ENCODE results near the gene HDAC4.

Gene HDAC4

DNA sequence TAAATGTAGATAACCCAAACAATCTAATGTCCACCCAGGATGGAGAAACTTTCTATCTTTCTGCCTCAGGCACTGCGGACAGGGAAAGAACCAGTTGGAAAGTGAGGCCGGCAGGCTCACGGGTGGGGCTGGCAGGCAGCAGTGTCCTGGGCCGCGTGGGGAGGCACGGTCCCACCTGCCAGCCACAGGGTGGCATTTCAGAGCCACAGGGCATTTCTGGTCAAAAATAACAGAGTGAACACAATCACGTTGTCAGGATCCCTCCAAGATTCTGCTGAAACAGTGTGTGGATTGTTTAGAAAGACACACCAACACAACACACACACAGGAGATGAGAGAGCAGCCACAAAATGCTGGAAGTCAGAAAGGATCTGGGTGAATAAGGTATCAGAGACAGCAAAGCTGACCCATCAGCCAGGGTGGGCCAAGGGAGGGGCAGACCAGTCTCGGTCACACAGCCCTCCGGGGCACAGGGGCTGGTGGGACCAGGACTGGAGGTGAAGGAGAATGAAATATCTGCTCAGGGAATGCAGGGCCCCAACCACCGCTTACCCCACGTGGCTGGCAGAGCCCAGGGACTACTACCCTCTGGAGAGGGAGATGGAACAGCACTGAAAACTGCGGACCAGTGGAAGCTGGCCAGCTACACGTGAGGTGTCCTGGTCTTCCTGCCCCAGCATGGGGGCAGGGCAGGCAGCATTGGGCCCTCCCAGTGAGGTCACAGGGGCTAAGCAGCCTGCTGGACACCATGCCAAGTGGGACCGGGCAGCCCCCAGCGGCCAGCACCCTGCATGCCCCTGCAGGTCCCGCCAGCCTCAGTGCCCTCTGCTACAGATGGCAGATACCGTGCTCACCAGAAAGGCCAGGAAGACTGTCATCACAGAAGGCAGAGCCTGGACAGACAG lies 173.9 kb downstream of the HDAC4 start (continued):
- TF ChIP-seq, protein P1, sequence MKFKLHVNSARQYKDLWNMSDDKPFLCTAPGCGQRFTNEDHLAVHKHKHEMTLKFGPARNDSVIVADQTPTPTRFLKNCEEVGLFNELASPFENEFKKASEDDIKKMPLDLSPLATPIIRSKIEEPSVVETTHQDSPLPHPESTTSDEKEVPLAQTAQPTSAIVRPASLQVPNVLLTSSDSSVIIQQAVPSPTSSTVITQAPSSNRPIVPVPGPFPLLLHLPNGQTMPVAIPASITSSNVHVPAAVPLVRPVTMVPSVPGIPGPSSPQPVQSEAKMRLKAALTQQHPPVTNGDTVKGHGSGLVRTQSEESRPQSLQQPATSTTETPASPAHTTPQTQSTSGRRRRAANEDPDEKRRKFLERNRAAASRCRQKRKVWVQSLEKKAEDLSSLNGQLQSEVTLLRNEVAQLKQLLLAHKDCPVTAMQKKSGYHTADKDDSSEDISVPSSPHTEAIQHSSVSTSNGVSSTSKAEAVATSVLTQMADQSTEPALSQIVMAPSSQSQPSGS (tag by site-specific recombination; IDR thresholded peaks at IDR 0.05; ENCODE audit: low read depth): no peak
- TF ChIP-seq, protein P2, sequence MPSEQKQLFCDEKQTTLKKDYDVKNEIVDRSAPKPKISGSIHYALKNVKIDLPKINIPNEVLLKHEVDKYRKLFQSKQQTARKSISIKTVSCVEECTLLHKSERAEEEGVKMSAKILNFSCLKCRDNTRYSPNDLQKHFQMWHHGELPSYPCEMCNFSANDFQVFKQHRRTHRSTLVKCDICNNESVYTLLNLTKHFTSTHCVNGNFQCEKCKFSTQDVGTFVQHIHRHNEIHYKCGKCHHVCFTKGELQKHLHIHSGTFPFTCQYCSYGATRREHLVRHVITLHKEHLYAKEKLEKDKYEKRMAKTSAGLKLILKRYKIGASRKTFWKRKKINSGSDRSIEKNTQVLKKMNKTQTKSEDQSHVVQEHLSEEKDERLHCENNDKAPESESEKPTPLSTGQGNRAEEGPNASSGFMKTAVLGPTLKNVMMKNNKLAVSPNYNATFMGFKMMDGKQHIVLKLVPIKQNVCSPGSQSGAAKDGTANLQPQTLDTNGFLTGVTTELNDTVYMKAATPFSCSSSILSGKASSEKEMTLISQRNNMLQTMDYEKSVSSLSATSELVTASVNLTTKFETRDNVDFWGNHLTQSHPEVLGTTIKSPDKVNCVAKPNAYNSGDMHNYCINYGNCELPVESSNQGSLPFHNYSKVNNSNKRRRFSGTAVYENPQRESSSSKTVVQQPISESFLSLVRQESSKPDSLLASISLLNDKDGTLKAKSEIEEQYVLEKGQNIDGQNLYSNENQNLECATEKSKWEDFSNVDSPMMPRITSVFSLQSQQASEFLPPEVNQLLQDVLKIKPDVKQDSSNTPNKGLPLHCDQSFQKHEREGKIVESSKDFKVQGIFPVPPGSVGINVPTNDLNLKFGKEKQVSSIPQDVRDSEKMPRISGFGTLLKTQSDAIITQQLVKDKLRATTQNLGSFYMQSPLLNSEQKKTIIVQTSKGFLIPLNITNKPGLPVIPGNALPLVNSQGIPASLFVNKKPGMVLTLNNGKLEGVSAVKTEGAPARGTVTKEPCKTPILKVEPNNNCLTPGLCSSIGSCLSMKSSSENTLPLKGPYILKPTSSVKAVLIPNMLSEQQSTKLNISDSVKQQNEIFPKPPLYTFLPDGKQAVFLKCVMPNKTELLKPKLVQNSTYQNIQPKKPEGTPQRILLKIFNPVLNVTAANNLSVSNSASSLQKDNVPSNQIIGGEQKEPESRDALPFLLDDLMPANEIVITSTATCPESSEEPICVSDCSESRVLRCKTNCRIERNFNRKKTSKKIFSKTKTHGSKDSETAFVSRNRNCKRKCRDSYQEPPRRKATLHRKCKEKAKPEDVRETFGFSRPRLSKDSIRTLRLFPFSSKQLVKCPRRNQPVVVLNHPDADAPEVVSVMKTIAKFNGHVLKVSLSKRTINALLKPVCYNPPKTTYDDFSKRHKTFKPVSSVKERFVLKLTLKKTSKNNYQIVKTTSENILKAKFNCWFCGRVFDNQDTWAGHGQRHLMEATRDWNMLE (tag by site-specific recombination; conservative IDR thresholded peaks at IDR 0.05; ENCODE audit: low read depth): no peak
- TF ChIP-seq ZNF558 (tag by site-specific recombination; IDR thresholded peaks at IDR 0.05): no peak
- TF ChIP-seq GLIS1 (tag by site-specific recombination; IDR thresholded peaks at IDR 0.05): no peak
- no peak for TF ChIP-seq ZNF623 (tag by site-specific recombination; IDR thresholded peaks at IDR 0.05)
- no peak for TF ChIP-seq GLI2 (tag by site-specific recombination; IDR thresholded peaks at IDR 0.05; ENCODE audit: borderline replicate concordance, low read depth)
- TF ChIP-seq, protein P3, sequence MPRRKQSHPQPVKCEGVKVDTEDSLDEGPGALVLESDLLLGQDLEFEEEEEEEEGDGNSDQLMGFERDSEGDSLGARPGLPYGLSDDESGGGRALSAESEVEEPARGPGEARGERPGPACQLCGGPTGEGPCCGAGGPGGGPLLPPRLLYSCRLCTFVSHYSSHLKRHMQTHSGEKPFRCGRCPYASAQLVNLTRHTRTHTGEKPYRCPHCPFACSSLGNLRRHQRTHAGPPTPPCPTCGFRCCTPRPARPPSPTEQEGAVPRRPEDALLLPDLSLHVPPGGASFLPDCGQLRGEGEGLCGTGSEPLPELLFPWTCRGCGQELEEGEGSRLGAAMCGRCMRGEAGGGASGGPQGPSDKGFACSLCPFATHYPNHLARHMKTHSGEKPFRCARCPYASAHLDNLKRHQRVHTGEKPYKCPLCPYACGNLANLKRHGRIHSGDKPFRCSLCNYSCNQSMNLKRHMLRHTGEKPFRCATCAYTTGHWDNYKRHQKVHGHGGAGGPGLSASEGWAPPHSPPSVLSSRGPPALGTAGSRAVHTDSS (tag by site-specific recombination; IDR thresholded peaks at IDR 0.05): no peak
- no peak for TF ChIP-seq ZNF654 (tag by site-specific recombination; IDR thresholded peaks at IDR 0.05; ENCODE audit: low read depth)
- no peak for TF ChIP-seq ZNF514 (tag by site-specific recombination; IDR thresholded peaks at IDR 0.05)
- TF ChIP-seq, protein P4, sequence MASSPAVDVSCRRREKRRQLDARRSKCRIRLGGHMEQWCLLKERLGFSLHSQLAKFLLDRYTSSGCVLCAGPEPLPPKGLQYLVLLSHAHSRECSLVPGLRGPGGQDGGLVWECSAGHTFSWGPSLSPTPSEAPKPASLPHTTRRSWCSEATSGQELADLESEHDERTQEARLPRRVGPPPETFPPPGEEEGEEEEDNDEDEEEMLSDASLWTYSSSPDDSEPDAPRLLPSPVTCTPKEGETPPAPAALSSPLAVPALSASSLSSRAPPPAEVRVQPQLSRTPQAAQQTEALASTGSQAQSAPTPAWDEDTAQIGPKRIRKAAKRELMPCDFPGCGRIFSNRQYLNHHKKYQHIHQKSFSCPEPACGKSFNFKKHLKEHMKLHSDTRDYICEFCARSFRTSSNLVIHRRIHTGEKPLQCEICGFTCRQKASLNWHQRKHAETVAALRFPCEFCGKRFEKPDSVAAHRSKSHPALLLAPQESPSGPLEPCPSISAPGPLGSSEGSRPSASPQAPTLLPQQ (tag by site-specific recombination; IDR thresholded peaks at IDR 0.05): no peak

DNA sequence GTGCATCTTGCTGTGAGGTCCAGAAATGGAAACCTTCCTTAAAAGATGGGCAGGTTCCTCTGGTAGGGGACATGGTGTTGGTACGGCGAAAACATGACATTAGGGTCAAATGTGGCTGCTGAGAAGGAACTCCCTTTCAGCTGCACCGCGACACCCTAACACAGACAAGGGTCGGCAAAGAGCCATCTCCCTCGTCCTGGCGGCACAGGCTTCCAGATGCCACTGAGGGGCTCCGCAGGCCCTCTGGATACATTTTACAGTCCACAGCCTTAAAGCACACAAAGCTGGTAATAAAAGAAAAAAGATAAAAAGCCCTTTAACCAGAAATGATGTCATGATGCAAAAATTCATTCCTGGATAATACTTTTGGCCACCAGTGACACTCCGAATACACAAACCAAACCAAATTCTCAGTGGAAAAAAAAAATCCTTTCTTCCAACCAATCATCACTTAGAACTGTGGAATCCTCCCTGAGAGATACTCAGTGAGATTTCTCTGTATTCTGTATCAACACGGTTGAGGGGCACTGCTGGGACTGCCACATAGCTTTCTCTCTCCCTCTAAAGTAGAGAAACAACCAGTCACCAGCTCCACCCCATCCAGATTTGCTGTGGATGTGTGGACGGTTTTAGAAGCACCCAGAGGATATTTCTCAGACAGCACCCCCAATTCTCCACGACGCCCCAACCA lies 174.8 kb downstream of the HDAC4 start:
- CTCF ChIA-PET: no interaction called here
- Histone ChIP-seq H3K27ac (ENCODE audit: extremely low read depth, low read depth, low read length) (no peak overlapping the region), H3K4me1 (ENCODE audit: control insufficient read depth, insufficient read depth, low read length) (peaks cover 3% of the 10 kb centered on the region; the same call in 1 of the 2 replicates)
- TF ChIP-seq, protein P5, sequence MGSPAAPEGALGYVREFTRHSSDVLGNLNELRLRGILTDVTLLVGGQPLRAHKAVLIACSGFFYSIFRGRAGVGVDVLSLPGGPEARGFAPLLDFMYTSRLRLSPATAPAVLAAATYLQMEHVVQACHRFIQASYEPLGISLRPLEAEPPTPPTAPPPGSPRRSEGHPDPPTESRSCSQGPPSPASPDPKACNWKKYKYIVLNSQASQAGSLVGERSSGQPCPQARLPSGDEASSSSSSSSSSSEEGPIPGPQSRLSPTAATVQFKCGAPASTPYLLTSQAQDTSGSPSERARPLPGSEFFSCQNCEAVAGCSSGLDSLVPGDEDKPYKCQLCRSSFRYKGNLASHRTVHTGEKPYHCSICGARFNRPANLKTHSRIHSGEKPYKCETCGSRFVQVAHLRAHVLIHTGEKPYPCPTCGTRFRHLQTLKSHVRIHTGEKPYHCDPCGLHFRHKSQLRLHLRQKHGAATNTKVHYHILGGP (tag by site-specific recombination; IDR thresholded peaks at IDR 0.05): no peak
- TF ChIP-seq ZNF121 (tag by site-specific recombination; IDR thresholded peaks at IDR 0.05) (no peak), ZNF324 (tag by site-specific recombination; IDR thresholded peaks at IDR 0.05) (no peak), GLIS2 (tag by site-specific recombination; IDR thresholded peaks at IDR 0.05) (no peak), ZNF621 (tag by site-specific recombination; IDR thresholded peaks at IDR 0.05) (no peak), ZNF146 (tag by site-specific recombination; IDR thresholded peaks at IDR 0.05) (no peak), ZBTB7A (tag by site-specific recombination; IDR thresholded peaks at IDR 0.05; ENCODE audit: low read depth) (no peak), ZNF530 (tag by site-specific recombination; IDR thresholded peaks at IDR 0.05; ENCODE audit: low read depth) (no peak), ZNF266 (tag by site-specific recombination; IDR thresholded peaks at IDR 0.05; ENCODE audit: low read depth) (no peak)
- TF ChIP-seq, protein P6, sequence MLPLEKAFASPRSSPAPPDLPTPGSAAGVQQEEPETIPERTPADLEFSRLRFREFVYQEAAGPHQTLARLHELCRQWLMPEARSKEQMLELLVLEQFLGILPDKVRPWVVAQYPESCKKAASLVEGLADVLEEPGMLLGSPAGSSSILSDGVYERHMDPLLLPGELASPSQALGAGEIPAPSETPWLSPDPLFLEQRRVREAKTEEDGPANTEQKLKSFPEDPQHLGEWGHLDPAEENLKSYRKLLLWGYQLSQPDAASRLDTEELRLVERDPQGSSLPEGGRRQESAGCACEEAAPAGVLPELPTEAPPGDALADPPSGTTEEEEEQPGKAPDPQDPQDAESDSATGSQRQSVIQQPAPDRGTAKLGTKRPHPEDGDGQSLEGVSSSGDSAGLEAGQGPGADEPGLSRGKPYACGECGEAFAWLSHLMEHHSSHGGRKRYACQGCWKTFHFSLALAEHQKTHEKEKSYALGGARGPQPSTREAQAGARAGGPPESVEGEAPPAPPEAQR (tag by site-specific recombination; IDR thresholded peaks at IDR 0.05): no peak
- TF ChIP-seq, protein P1 (tag by site-specific recombination; IDR thresholded peaks at IDR 0.05; ENCODE audit: low read depth): 0 out of 2 replicates have a peak, but pooled peaks have one; percentile 49

More for the DNA sequence above, 174.8 kb downstream of the HDAC4 start:
- Histone ChIP-seq H3K4me3 (ENCODE audit: low read depth, low read length) (no peak overlapping the region), H3K36me3 (ENCODE audit: control insufficient read depth in 2 of 2, insufficient read depth in 1 of 2, low read length in 2 of 2) (no peaks in the 10 kb centered on the region), H3K9me3 (ENCODE audit: control insufficient read depth, insufficient read depth, low read depth, low read length) (no peaks in the 10 kb centered on the region)
- POLR2A ChIA-PET: interaction anchor here (0.8 kb wide), 1 partner anchor 175 kb away, joined by 3 read pairs; the partner anchor contains the start of gene HDAC4
